HT-29 (cell line): ENCODE data around the gene ATP11B. TPM values are rescaled to one million over a fixed set of nuclear protein-coding genes. Genes with fewer than 3 reads are reported as not detected.

Experiments
- DNase-seq: peaks from one replicate; pipeline ENCODE4 v3.0.0-alpha.2; 2015; ENCODE audit warnings: low spot score
- total RNA-seq: library from RNA; depleted of rRNA; stranded (reverse); fragments of >200 nt; shearing (Covaris generic); gene quantifications from 2 replicates; pipeline ENCODE4 v1.2.3, GENCODE V29; 2014; rRNA removed

Gene ATP11B
- total RNA-seq, 1 experiment from 2014 or later = 44.1 TPM

- DNase-seq = no peak
These were observed 156.4 kb downstream of the ATP11B start for GRCh38 chr3:182949688-182950087.

GRCh38 chr3:182954553-182955235 lies 161.4 kb downstream of the ATP11B start:
- DNase-seq = no peak

DNA sequence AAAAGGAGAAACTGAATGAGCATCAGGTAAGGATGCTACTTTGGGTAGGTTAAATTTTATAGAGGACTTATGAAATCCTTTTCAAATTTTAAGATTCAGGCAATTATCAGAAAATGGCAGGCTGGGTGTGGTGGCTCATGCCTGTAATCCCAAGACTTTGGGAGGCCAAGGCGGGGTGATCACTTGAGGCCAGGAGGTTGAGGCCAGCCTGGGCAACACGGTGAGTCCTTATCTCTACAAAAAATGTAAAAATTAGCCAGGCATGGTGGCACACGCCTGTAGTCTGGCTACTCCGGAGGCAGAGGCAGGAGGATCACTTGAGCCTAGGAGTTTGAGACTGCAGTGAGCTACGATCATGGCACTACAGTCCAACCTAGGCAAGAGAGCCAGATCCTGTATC lies 163.9 kb downstream of the ATP11B start:
- no peak for DNase-seq

DNA sequence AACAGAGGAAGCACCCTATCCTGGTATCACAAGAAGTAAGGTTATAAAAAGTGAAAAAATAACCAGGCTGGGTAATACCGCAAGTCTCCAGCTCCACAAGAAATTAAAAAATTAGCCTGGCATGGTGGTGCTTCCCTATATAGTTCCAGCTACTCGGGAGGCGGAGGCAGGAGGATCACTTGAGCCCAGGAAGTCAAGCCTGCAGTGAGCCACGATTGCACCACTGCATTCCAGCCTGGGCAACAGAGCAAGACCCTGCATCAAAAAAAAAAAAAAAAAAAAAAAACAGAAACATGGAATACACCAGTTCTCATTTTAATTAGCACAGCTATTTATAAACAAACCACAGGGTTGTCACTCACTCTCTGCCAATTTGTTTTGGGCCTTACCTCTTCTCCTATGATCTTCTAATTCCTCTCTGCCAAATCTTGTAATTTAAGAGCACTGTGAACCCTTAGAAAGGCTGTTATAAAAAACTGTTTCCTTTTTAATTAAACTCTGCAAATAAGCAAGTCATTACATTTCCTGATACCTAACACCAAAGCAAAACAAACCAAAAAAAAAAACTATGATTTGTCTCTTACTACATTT lies 164.5 kb downstream of the ATP11B start:
- no peak for DNase-seq

- DNase-seq = no peak
These were observed 166.4 kb downstream of the ATP11B start for GRCh38 chr3:182959474-182960350.

DNA sequence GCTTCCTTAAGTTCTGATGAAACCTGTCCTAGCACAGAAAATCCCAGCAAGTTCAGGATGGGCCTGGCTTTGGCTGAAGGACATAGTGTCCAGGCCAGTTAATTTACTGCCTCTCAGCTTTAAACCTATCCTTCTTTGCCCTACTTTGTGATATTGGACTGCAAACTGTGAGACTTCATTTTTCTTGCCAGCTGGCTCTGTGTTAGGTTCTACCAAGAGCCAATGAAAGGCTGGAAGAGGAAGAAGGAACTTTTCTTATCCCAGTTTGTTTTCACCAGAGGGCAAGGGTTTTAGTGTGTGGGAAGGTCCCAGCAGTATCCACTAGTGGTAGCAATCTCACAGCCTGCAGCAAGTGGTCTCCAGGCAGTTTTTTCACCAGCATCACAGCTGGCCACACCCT lies 168.9 kb downstream of the ATP11B start:
- DNase-seq = no peak

DNA sequence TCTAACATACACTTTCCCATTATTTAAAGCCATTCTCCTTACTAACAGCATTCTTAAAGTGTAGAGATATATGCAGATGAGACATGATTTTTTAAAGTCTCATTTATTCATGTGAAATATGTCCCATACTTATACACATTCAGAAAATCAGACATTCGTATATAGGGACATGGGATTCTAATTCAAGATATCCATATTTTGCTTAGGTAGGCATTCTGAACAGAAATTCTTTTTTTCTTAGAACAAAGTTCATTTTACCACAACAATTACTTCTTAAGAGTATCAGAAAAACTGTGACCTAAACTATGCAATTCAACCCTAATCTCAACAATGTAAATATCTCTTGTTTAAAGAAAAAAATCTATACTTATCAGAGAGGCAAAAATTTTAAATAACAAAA lies 170.9 kb downstream of the ATP11B start:
- no peak for DNase-seq

DNA sequence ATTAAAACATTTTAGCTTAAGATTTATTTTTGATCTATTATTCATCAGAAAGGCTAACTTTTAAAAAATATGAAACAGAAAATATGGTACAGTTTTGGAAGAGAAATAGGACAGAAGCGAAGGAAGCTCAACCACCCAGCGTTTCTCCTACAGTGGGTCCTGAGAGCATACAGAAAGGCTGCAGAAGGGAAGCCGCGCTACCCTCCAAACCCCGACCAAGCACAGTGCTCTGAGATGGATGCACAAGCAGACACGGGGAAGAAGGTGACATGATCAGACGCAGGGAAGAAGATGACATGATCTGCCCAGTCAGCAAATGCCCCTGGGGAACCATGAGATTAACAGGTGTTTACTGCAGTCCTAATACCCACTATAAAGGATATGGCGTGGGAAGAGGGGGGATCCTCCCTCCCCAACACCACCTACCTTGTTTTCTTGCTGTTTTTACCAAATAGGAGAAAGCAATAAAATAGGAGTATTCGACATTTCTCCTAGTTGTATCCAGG lies 172.6 kb downstream of the ATP11B start:
- DNase-seq = no peak

DNA sequence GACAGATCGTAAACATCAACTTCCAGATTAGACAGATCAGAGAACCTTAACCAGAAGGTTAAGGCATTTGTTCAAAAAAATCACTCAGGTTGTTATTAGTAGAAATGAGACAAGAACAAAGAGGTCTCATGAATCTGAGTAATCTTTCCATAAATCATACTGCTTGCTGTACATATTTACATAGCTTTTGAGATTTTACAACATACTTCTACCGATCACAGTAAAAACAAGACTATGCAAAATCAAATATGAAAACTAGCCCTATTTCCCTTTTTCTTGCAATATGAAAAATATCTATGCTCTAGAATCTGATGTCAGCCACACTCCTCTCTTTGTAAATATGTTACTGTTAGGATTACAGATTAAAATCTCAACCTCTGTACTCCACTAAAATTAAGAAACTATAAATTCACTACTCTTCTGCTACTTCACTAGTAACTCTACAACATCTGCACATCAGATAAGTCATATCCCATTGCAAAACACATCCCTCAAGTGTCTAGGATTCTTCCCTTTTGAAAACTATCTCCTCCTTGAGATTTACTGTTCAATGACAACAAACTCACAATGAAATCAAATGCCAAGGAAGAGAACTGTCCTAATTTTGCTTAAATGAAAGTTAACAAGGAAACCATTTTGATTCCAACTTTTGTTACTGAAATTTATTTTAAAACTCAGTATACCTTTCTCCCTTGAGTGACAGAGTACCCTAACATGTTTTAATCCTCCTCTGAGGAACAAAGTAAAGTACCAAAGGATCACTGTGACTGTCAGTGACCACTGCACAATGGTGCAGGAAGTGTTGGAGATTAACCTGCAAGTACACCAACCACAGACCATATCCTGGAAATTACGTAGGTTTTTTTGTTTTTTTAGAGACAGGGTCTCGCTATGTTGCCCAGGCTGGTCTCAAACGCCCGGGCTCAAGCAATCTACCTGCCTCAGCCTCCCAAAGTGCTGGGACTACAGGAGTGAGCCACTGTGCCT lies 174.2 kb downstream of the ATP11B start:
- DNase-seq = no peak

DNA sequence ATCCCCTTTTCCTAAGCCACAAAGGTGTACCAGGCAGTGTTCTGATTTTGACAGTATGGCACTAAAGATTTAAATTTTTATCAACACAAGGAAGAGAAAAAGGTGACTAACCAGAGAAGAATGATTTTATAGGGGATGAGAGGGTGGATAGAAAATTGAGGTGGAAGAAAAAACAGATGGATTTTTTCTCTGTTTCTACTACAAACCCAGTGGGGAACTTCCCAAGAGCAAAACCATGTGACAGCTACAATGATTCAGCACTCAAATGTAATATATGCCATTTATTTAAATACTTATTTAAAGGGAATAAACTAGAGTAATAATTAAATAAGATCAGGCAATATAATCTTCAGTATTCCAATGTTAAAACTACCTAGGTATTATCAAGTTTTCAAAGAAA lies 176.0 kb downstream of the ATP11B start:
- no peak for DNase-seq

DNA sequence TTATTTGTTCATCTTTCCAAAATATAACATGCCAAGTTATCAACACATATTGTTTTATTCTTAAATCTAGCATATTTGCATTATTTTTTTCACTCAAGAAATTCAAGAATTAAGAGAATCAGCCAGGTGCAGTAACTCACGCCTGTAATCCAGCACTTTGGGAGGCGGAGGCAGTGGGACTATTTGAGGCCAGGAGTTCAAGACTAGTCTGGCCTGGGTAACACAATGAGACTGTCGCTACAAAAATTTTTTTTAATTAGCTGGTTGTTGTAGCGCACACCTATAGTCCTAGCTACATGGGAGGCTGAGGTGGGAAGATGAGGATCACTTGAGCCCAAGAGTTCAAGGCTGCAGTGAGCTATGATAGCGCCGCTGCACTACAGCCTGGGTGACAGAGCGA lies 176.5 kb downstream of the ATP11B start:
- DNase-seq = no peak

DNA sequence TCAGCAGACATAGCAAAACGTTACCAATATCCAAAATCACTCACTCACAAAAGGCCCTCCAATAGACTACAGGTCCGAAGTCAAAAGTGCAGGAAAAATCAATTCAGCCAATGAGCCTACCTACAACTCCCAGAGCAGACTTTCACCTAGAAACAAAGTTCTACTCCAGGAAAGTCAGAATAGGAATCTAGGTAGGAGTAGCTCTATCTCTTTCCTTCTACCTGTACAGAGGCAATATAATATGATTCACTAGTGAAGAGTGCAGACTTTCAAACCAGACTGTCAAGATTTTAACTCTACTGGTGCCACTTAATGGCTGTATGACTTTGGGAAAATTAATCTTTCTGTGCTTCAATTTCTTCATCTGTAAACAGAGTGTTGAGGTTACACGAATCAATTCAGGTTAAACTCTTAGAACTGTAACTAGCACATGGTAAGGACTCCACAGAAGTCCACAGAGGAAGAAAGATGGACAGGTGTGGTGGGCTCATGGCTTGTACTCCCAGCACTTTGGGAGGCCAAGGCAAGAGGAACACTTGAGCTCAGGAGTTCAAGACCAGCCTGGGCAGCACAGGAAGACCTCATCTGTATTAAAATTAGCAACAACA lies 177.6 kb downstream of the ATP11B start:
- DNase-seq = peak; percentile 31

Other genes with a start within 250 kb of the ATP11B start
- 8.3 and 13.4 TPM in 2 replicates for gene DCUN1D1, start 187.0 kb downstream of the ATP11B start, total RNA-seq